Lower leg skin (tissue), 3 donors: Measurements from ENCODE around the gene LDLRAP1.

ENCODE experiments used
- POLR2A ChIP-seq, 2 donors: fragments of 450-650 bp; IDR thresholded peaks; one replicate each; pipeline ENCODE4 v1.6.1; 2016 to 2017; ENCODE audit warnings: antibody characterized with exemption in 2 of 2, mild to moderate bottlenecking in 1 of 2, moderate library complexity in 1 of 2
- TF ChIP-seq, protein P1 (sequence below), 3 donors: fragments of 450-650 bp; IDR thresholded peaks; one replicate each; pipeline ENCODE4 v1.5.1; 2016; ENCODE audit warnings: antibody characterized with exemption in 3 of 3, mild to moderate bottlenecking in 3 of 3, moderate library complexity in 2 of 3

DNA sequence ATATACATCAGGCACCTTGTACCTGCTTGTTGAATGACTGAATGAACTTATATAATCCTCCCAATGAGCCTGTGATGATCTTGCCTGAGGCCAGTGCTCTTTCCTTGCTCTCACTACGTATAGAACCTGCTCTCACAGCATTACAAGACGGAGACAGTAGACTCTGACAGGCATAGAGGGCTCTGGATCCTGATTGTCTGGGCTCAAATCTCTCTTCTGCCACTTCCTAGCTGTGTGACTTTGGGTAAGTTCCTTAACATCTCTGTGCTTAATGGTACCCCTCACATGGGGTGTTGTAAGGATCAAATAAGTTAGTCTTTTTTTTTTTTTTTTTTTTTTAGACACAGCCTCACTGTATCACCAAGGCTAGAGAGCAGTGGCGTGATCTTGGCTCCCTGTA lies 69.0 kb downstream of the LDLRAP1 start:
- TF ChIP-seq POLR2A (IDR thresholded peaks at IDR 0.05) = no peak
- TF ChIP-seq, protein P1, sequence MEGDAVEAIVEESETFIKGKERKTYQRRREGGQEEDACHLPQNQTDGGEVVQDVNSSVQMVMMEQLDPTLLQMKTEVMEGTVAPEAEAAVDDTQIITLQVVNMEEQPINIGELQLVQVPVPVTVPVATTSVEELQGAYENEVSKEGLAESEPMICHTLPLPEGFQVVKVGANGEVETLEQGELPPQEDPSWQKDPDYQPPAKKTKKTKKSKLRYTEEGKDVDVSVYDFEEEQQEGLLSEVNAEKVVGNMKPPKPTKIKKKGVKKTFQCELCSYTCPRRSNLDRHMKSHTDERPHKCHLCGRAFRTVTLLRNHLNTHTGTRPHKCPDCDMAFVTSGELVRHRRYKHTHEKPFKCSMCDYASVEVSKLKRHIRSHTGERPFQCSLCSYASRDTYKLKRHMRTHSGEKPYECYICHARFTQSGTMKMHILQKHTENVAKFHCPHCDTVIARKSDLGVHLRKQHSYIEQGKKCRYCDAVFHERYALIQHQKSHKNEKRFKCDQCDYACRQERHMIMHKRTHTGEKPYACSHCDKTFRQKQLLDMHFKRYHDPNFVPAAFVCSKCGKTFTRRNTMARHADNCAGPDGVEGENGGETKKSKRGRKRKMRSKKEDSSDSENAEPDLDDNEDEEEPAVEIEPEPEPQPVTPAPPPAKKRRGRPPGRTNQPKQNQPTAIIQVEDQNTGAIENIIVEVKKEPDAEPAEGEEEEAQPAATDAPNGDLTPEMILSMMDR (IDR thresholded peaks at IDR 0.05) = no peak
